CD4-positive, alpha-beta T cell (primary cell): ENCODE data around the gene ADGRE1. TPM values are rescaled to one million over a fixed set of nuclear protein-coding genes. Genes with fewer than 3 reads are reported as not detected.
A peak's percentile ranks its signal among the peaks of the same experiment; 100 is the strongest.

Experiments used
- ATAC-seq: fragments of 200-7000 bp; cut with Tn5 transposase; one replicate; pipeline ENCODE4 v1.10.0; 2022; ENCODE audit warnings: mild to moderate bottlenecking; ENCODE audit not compliant: poor library complexity
- CTCF ChIA-PET: fragments of 350-600 bp; sonication (Branson Sonifier 250); formaldehyde crosslinking; loops from one replicate; lab custom pipeline; 2021; ENCODE audit warnings: antibody characterized with exemption, inconsistent platforms; lab: Charles Lee
- POLR2A ChIA-PET: fragments of 350-600 bp; sonication (Branson Sonifier 250); formaldehyde crosslinking; loops from one replicate; lab custom pipeline; 2021; ENCODE audit warnings: antibody characterized with exemption, inconsistent platforms; lab: Charles Lee
- DNase-seq, 14 experiments: peaks; one replicate each; pipeline ENCODE4 v3.0.0-alpha.2; 2013 to 2020; ENCODE audit warnings: mixed read lengths in 2 of 14
- H3K27ac ChIP-seq, 2 donors: one replicate each; pipeline versions ENCODE4 v1.5.1 to v1.7.0; 2013; ENCODE audit warnings: low read length in 2 of 2, low read depth in 1 of 2, mild to moderate bottlenecking in 1 of 2
- H3K27me3 ChIP-seq, 2 experiments: 1 replicate in 1 of 2; 2 replicates in 1 of 2; pipeline versions ENCODE4 v1.6.1 to v1.7.0; 2013; ENCODE audit warnings: low read length in 2 of 2, control low read depth in 1 of 2, mild to moderate bottlenecking in 1 of 2, moderate library complexity in 1 of 2; ENCODE audit not compliant: insufficient read depth in 2 of 2, control insufficient read depth in 1 of 2
- H3K36me3 ChIP-seq: one replicate; pipeline ENCODE4 v1.6.1; 2013; ENCODE audit warnings: low read length, control low read depth; ENCODE audit not compliant: insufficient read depth
- H3K4me1 ChIP-seq: one replicate; pipeline ENCODE4 v1.6.1; 2013; ENCODE audit warnings: low read length, control low read depth; ENCODE audit not compliant: insufficient read depth
- H3K4me3 ChIP-seq: one replicate; pipeline ENCODE4 v1.5.1; 2013; ENCODE audit warnings: mild to moderate bottlenecking, low read length, moderate library complexity
- H3K9me3 ChIP-seq, 2 experiments: 1 replicate in 1 of 2; 2 replicates in 1 of 2; pipeline versions ENCODE4 v1.6.1 to v1.7.0; 2013; ENCODE audit warnings: low read length in 2 of 2, mild to moderate bottlenecking in 2 of 2, control low read depth in 1 of 2, moderate library complexity in 1 of 2; ENCODE audit not compliant: control insufficient read depth in 1 of 2, insufficient read depth in 1 of 2
- H3K27ac Mint-ChIP-seq: one replicate; pipeline ENCODE4 v1.8.0; 2020; ENCODE audit warnings: mixed read lengths
- H3K27me3 Mint-ChIP-seq: one replicate; pipeline ENCODE4 v1.8.0; 2021; ENCODE audit warnings: mixed read lengths
- H3K36me3 Mint-ChIP-seq: one replicate; pipeline ENCODE4 v1.8.0; 2021; ENCODE audit warnings: low read depth, mixed read lengths
- H3K4me1 Mint-ChIP-seq: one replicate; pipeline ENCODE4 v1.8.0; 2021; ENCODE audit warnings: low read depth, mixed read lengths
- H3K4me3 Mint-ChIP-seq: one replicate; pipeline ENCODE4 v1.8.0; 2020; ENCODE audit warnings: mild to moderate bottlenecking, mixed read lengths
- H3K9me3 Mint-ChIP-seq: one replicate; pipeline ENCODE4 v1.8.0; 2020; ENCODE audit warnings: mixed read lengths
- CTCF ChIP-seq: fragments of 200-600 bp; IDR thresholded peaks from one replicate; pipeline ENCODE4 v1.8.0; 2022; ENCODE audit warnings: antibody characterized with exemption, mild to moderate bottlenecking
- intact Hi-C, 2 experiments: fragments of 100-400 bp; cut with DNase I in 1 of 2; cut with micrococcal nuclease in 1 of 2; formaldehyde crosslinking; loops; one replicate each; pipeline versions ENCODE4 v1.15.1 to v1.9.0; 2023 to 2025; cut with DNase I, micrococcal nuclease
- total RNA-seq, 174 experiments: library from RNA in 2 of 174; stranded (reverse) in 2 of 174; gene quantifications; one replicate each; pipeline ENCODE4 v1.2.3 and lab custom pipeline; 2021 to 2026

Gene ADGRE1
- total RNA-seq, 2 experiments from 2014 or later: 5.4 to 6.0 TPM

DNA sequence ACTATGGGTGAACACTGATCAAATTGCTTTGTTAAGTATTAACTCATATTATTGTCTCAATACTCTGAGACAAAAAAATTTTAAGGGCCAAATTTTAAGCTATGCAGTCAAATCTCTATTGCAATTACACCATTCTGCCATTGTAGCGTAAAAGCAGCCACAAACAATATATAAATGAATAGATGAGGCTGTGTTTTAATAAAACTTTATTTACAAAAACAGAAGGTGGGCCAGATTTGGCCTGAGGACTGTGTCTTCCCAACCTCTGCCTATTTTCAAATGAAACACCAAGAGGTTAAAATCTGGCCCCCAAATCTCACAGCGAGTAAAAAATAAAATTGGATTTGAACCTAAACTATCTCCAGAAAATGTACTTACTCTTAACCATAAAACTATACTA, 82.1 kb downstream of the ADGRE1 start:
- Mint-ChIP-seq H3K9me3 (no peaks in the 10 kb centered on the region), H3K4me3 (no peak overlapping the region), H3K4me1 (no peaks in the 10 kb centered on the region), H3K27ac (no peak overlapping the region), H3K27me3 (no peaks in the 10 kb centered on the region), H3K36me3 (peaks cover 32% of the 10 kb centered on the region)
- ChIA-PET POLR2A (interaction anchor here (0.9 kb wide), 1 partner anchor 79 kb away, joined by 3 read pairs; no protein-coding TSS in a partner anchor), CTCF (no interaction called here)
- no peaks in the 10 kb centered on the region for H3K4me1 ChIP-seq
- no peaks in the 10 kb centered on the region for H3K9me3 ChIP-seq
- ATAC-seq (no peak), DNase-seq (no peak)
- TF ChIP-seq CTCF: no peak
- peaks cover 11% of the 10 kb centered on the region for H3K36me3 ChIP-seq
- intact Hi-C loops: no loop called here
- no peak overlapping the region for H3K27ac ChIP-seq
- H3K27me3 ChIP-seq: no peaks in the 10 kb centered on the region
- no peak overlapping the region for H3K4me3 ChIP-seq

- Histone ChIP-seq H3K36me3 (peaks cover 11% of the 10 kb centered on the region), H3K27ac (no peak overlapping the region), H3K27me3 (no peaks in the 10 kb centered on the region), H3K4me1 (no peaks in the 10 kb centered on the region), H3K9me3 (no peaks in the 10 kb centered on the region), H3K4me3 (no peak overlapping the region)
- H3K27ac Mint-ChIP-seq: no peak overlapping the region
- intact Hi-C loops: no loop called here
- H3K9me3 Mint-ChIP-seq: no peaks in the 10 kb centered on the region
- H3K27me3 Mint-ChIP-seq: no peaks in the 10 kb centered on the region
- no peaks in the 10 kb centered on the region for H3K4me1 Mint-ChIP-seq
- ATAC-seq: no peak
- no peak for TF ChIP-seq CTCF
- DNase-seq: peak in 1 of 14 experiments; percentile 10
- CTCF ChIA-PET: no interaction called here
- no peak overlapping the region for H3K4me3 Mint-ChIP-seq
- peaks cover 38% of the 10 kb centered on the region for H3K36me3 Mint-ChIP-seq
- POLR2A ChIA-PET: interaction anchor here (0.9 kb wide), 1 partner anchor 79 kb away, joined by 3 read pairs; no protein-coding TSS in a partner anchor
These were observed 82.6 kb downstream of the ADGRE1 start for GRCh38 chr19:6970021-6970420.

DNA sequence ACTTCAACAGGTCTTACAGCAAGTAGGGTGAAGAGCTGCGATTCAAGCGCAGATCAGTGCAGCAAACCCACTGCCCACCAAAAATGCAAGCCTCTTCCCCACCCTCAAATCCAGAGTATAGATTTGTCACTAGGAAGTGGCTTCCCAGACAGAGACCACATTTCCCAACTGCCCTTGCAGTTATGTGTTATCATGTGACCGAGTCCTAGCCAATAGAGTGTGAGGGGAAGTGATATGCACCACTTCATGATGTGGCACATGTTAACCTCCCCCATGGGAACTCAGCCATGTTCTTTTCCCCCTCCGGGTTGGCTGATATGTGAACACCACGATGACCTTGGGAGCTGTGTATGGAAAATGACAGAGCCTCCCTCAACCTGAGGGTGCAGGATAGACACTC, 83.1 kb downstream of the ADGRE1 start:
- no peaks in the 10 kb centered on the region for H3K27me3 Mint-ChIP-seq
- H3K27ac Mint-ChIP-seq: no peak overlapping the region
- Histone ChIP-seq H3K4me1 (no peaks in the 10 kb centered on the region), H3K9me3 (no peaks in the 10 kb centered on the region), H3K36me3 (peaks cover 11% of the 10 kb centered on the region), H3K27me3 (no peaks in the 10 kb centered on the region), H3K4me3 (no peak overlapping the region), H3K27ac (no peak overlapping the region)
- no peak overlapping the region for H3K4me3 Mint-ChIP-seq
- TF ChIP-seq CTCF: no peak
- intact Hi-C loops: no loop called here
- no peaks in the 10 kb centered on the region for H3K9me3 Mint-ChIP-seq
- ChIA-PET POLR2A (no interaction called here), CTCF (no interaction called here)
- DNase-seq (peak in 3 of 14 experiments; percentile 26 to 43 (median 32)), ATAC-seq (no peak)
- peaks cover 39% of the 10 kb centered on the region for H3K36me3 Mint-ChIP-seq
- no peaks in the 10 kb centered on the region for H3K4me1 Mint-ChIP-seq
